D721Med (cell line): ENCODE measurements around the gene AGRP.
A peak's percentile ranks its signal among the peaks of the same experiment; 100 is the strongest.

Experiments
- DNase-seq: peaks from one replicate; pipeline ENCODE4 v3.0.0; 2011; ENCODE audit warnings: low spot score; ENCODE audit not compliant: insufficient read length
- FAIRE-seq: peaks from 2 replicates; lab custom pipeline; 2011; peaks lifted over from hg19 to GRCh38; lab: Jason Lieb, UNC
- CTCF ChIP-seq: IDR thresholded peaks from 2 replicates; pipeline ENCODE4 v1.5.1; 2012; ENCODE audit warnings: mild to moderate bottlenecking, control low read depth; ENCODE audit not compliant: insufficient read depth; ENCODE audit errors: missing control alignments

Gene AGRP

DNA sequence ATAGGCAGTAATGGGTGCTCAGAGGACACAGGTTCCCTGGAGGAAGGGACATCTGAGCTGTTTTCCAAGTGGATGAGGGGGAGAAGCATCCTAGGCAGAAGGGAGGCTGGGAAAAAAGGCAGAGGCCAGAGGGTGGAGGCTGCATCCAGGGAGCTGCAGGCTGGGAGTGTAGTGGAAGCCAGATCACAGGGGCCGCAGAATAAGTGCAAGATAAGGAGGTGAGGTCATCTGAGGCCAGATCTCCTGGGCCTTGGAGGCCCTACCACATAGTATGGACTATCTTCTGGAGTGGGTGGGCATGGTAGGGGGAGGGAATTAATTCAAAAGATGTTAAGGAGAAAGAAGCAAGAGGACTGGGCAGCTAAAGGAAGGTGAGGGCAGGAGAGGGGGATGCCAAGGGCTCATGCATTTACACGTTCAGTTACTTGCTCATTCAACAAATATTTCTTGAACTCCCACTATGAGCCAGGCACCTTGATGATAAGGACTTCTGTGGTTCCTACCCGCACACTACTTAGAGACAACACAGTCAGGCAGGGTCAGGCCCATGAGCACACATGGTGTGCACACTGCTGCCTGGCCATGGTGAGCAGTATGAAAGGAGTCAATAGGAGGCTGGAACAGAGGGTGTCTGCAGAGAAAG, 42.9 kb upstream of the AGRP start:
- DNase-seq (no peak), FAIRE-seq (no peak)

DNA sequence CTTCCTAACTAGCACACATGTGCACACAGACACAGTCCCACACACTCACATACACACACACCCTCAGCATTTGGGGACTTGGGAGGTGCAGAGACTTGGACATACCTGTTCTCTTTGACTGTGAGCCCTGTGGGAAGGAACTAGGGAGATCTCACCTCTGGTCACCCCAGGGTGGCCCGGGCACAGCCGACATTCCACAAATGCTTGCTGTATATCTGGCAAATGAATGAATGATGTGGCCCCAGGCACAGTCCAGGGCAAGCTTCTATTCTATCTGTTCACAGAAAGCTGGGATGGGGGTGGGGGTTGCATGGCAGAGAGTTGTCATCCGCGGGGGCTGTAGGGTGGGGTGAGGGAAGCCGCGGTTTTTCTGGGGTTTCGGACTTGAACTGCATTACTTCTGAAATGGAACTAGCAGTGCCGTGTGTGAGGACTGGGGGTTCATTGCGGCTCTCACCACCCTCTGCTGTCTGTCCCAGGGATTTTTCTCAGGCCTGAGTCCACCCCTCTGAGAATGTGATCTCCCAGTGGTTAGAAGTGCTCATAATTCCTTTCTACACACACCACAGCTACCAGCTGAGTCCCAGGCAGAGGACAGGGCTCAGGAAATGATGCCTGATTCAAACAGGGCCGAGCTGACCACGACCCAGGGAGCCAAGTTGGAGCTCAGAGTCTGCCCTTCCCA, 42.0 kb upstream of the AGRP start:
- TF ChIP-seq CTCF: no peak
- DNase-seq: no peak
- FAIRE-seq: no peak

More for the DNA sequence above, 42.9 kb upstream of the AGRP start:
- TF ChIP-seq CTCF: no peak

DNA sequence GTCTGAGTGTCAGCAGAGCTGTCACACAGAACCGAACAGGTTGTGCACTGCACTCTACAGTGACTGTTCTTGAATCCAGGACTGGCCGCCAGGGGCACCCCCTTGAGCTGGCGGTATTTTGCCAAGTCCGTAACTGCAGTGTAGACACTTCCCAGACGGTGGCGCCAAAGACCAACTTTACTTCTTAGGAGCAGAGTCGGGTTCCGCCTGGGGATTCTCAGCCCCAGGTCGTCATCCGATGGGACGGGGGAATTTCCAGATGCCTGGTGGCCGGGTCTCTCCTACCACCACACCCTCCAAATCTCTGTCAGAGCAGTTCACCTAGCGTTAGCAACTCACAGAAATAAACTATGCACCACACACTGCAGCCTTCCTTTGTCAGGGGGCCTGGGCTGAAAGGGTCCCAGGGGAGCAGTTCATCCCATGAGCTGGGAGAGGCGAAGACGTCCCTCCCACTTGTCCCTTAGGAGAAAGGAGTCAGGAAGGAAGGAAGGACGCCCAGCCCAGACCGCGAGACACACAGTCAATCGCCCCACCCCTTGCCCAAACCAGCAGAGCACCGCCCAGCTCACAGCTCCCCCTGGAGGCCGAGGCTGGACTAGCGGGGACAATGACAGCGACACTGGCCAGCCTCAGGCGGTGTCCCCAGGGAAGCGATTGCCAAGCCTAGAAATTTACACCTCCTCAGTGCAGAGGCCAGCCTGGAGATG, 37.9 kb upstream of the AGRP start:
- no peak for FAIRE-seq
- peak; percentile 99 for TF ChIP-seq CTCF

DNA sequence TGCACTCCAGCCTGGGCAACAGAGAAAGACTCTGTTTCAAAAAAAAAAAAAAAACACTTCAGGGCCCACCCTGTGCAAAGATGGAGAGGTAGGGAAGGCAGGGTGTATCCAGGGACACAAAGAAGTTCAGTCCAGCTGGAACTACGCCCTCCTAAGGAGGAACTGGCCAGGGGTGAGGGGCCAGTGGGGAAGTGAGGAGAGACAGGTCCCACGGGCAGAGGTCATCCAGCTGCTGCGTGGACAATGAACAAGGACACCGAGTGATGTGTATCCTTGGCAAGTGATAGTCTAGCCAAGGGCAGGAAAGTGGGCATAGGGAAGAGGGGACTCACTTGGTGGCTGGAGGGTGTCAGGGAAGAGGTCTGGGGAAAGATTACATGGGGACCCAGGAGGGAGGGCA, 35.9 kb upstream of the AGRP start:
- no peak for FAIRE-seq
- no peak for DNase-seq
- no peak for TF ChIP-seq CTCF

More for the DNA sequence above, 37.9 kb upstream of the AGRP start:
- DNase-seq: peak; percentile 51

GRCh38 chr16:67518676-67519075, 35.3 kb upstream of the AGRP start:
- FAIRE-seq (no peak), DNase-seq (no peak)
- no peak for TF ChIP-seq CTCF

DNA sequence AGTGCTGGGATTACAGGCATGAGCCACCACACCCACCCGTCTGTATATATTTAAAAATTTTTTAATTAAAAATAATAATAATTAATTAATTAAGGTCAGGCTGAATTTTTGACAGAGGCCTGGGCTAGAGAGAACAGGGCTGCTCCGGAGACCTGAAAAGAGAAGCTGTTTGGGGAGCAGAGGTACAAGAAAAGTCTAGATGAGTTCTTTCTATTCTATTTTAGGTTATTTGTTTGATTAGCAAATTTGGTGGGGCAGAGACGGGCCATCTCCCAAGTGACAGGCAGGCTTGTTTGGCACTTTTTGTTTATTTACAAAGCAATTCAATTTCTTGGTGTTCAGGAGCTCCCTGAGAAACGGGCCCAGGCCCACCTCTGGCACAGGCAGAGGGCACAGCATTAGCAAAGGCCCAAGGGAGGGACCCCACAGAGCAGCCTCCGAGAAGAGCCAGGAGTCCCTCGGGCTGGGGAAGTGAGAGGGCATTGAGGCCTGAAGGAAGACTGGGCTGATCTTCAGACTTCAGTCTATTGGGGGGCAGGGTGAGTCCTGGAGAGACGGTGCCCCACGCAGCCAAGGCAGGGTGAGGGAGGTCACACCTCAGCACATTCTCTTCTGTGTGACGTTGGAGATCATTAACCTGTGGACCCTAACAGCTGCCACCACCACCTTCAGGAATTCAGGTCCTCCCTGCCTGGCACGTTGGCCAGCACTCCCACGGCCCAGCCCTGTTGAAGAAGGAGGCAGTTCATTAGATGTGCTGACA, 34.5 kb upstream of the AGRP start:
- TF ChIP-seq CTCF: no peak
- DNase-seq (no peak), FAIRE-seq (no peak)
